Embryonic facial prominence (tissue), 1 donor: ENCODE measurements around the gene GPR146.

Experiments used
- DNase-seq: peaks from one replicate; pipeline ENCODE4 v3.0.0-alpha.2; 2016; ENCODE audit errors: extremely low spot score

GPR146 gene

DNA sequence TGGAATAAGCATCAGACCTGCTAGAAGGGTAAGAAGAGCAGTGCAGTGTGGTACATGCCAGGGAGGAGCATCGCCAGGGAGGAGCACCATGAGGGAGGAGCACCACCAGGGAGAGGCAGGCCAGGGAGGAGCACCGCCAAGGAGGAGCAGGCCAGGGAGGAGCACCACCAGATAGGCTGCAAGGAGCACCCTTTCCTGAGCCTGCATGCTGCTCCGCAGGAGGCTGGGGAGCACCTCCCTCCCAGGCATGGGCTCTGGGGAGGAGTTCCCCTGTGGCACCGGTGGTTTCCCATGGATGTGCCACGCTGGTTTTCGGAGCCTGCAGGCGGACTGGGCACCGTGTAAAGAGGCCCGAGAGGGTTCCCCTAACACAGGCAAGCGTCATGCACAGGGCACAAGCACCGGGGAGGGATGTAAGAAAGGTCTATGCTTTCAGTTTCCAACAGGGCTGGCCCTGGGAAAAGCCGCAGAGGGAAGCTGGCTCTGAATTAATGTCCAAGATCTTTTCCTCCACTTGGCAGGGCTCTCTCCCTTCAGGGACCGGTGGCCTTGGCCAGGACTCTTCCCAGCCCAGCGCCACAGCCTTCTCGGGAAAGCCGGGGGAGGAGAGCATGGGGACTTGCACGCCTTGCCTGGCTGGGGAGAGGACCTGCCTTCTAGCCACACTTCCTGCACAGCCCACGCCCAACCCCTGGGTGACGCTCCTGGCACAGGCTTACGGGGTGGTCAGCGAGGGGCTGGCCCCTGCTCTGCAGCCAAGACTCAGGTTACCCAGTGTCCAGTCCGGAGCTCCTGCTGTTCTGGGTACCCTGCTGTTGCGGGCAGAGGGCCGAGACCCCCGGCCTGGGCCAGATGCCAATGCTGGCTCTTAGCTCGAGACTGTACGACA, 32.1 kb downstream of the GPR146 start:
- no peak for DNase-seq

DNA sequence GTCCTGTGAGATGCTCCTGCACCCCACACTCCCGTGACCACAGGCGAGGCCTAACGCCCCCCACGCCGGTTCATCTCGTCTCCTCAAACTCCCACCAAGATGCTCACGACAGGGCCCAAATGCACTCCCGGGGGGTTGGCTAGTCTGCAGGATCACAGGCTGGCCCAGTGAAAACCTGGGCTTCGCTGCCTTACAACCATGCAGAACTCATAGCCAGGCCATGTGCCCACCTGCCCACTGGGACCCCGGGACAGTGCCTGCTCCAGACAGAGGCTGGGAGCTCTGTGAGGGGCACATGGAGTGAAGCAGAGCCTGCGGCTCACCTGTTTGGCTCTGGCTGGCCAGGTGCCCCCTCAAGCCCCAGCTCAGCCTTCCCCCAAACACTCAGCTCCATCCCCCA, 34.2 kb downstream of the GPR146 start:
- DNase-seq = no peak

DNA sequence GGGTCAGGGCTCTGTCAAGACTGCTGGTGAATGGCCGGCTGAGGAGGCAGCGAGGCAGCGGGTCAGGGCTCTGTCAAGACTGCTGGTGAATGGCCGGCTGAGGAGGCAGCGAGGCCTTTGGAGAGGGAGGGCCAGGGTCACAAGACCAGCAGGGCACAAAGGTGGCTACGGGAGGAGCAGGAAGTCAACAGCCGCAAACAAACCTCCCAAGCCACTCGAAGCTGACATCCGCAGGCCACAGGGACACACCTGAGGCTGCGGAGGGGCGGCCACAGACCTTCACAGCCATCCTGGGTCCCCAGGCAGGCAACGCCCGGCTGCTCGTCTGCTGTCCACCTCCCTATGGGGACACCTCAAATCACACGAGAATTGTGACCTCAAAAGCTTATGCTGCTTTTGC, 34.6 kb downstream of the GPR146 start:
- DNase-seq = no peak

DNA sequence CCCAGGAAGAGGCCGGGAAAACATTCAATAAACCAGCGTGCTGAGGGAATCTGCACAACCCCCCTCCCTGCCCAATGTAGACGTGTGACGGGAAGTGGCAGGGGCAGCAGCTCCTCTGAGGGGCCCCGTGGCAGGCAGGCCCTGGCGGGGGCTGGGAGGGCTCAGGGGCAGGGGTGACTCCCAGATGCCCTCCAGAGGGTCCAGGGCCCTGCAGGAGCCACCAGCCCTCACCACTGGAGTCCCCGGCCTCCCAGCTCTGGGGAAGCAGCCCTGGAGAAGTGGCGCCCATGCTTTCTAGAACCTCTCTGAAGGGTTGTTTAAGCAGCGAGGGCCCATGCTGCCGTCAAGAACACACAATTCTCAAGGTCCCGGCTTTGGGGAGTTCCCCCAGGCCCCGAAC, 35.2 kb downstream of the GPR146 start:
- DNase-seq = no peak

DNA sequence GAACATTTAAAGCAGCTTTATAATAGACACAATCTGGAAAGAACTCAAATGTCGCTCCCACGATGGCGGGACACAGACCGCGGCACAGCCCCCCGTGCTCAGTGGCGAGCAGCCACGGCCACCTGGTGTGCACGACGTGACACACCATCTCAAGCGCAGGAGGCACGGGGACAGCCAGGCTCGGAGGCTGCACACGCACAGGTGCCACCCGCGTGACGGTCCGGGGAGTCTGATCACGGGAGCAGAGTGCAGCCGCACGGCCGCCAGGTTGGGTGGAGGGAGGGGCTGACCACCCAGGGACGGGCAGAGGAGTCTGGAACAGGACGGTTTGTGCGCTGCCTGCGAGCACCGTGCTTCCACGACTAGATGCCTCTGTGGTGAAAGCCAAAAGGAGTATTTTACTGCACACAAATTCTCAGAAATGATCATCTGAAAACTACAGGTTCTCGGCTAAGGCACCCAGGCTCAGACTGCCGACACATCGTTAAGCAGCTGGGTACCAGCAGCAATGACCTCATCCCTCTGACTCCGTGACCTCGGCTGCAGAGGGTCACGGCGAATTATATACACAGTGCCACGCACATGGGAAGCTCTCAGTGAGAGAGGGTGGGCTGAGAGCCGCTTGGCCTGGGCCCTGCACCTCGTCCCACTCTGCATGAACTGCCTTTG, 36.0 kb downstream of the GPR146 start:
- no peak for DNase-seq

DNA sequence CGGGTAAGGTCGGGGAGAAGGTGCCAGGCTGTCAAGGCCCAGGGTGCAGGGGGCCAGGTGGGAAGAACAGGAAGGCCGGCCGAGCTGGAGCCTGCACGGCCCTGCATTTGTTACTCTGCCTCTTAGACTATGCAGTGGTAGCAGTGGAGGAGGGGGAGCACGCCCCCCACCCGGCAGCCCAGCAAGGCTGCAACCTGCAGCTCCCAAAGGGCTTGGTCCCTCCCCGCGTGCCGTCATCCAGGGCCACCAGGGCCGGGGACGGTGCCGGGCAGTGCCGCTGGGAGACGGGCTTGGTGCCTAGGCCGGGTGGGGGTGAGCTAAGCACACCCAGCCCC, 36.5 kb downstream of the GPR146 start:
- no peak for DNase-seq

DNA sequence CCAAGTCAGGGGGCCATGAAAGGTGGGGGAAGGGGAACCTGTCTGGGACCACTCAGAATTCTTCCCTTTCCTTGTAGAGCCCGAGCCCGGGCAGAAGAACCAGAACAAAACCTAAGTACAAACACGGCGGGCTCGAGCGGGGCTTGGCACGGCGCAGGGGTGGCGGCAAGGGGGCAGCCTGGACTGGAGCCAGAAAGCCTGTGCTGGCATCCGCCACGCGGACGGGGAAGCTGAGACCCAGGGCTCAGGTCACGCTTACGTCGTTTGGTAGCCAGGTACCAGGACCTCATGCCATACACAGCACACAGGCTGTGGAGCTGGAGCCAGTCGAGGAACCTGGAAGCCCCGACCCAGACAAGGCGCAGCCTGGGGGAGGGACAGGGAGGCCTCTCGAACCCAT, 37.0 kb downstream of the GPR146 start:
- no peak for DNase-seq

DNA sequence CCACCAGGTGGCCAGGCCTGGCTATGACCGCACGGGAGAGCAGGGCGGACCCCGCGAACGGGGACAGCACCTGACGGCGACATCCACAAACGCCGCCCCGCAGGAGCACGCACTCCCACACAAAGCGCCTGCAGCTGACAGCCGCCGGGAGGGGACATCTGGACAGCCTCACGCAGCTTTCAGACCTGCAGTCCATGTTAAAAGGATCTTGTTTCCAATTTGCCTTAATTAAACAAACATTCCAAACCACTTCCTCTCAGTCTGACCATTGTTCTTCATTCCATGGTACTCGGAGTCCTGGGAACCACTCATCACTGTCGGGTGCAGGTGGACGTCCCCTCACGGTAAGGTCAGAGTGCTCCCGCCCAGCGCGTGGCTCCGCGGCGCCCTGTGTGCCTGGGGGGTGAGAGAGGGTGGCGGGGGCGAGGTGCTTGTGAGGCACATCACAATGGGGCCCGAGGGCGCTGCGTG, 37.6 kb downstream of the GPR146 start:
- no peak for DNase-seq

DNA sequence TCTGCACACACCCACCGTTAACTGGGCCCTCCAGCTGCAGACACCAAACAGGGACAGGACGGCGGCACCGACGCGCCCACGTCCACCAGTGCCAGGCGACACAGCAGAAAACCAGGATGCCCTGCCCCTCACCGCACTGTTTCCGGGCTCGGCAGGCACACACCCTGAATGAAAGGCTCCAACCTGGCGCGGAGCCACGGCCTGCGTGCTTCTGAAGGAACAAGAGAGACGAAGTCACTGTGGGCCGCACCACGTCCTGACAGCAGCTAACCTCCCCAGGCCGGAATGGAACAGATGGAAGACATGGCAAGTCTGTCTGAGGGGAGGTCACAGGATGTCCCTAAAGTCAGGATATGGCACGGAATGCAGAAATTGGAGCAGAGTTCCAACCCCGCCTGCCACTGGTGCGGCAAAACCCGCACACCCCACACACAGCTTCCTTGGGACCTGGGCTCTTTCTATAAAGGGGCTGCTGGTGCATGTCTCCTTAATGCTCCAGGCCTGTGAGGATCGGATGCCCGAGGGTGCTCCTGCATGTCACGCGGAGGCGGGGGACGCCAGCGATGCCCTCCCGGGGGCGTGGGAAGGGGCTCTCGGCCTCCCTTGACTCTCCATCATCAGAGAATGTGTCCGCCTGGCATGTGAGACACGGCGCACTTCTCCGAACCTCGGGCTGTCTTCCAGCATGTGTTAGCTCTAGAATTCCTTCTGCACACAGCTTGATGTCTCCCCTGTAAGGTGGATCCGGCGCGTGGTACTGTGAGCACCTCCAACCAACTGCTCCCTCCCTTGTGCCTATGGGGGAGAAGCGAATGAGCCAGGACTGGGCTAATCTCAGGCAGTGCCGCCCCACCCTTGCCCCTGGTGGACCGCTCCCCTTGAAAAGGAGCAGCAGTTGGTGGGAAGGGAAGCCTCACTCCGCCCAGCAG, 39.6 kb downstream of the GPR146 start:
- no peak for DNase-seq

DNA sequence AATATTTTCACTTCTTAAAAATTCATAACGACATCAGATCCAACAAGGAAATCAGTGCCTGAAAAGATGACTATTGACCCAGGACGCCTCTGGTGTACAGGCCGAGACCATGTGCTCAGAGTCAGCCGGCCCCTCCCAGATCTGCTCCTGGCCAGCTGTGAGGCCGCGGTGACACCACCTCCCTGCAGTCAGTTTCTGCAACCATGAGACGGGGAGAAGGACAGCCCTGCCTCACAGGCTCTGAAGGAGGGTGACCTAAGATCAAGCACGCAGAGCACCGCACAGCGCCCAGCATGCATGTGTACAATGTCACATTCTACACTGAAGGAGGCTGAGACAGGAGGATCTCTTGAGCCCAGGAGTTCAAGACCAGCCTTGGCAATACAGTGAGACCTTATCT, 40.9 kb downstream of the GPR146 start:
- DNase-seq = no peak

DNA sequence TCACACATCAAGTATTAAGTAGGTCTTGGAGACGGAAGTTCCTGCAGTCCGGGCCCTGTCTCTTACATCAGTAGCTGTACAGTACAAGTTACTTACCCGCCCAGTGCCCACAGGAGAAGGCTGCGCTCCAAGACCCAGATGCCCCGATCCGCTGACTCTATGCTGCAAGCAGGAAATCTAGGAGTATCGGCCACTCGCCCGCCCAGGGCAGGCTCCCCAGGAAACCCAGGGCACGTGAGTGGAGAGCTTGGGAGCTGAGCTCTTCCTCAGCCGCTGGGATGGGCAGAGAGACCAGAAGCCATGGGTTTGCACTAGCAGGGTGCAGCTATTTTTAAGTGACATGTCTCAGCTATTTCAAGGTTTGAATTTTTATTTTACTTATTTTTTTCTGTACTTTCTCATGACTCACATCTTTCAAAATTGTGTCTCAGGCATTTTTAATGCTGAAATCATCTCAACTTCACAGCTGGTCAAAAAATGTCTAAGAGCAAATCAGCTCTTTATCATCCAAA, 41.6 kb downstream of the GPR146 start:
- DNase-seq = no peak

DNA sequence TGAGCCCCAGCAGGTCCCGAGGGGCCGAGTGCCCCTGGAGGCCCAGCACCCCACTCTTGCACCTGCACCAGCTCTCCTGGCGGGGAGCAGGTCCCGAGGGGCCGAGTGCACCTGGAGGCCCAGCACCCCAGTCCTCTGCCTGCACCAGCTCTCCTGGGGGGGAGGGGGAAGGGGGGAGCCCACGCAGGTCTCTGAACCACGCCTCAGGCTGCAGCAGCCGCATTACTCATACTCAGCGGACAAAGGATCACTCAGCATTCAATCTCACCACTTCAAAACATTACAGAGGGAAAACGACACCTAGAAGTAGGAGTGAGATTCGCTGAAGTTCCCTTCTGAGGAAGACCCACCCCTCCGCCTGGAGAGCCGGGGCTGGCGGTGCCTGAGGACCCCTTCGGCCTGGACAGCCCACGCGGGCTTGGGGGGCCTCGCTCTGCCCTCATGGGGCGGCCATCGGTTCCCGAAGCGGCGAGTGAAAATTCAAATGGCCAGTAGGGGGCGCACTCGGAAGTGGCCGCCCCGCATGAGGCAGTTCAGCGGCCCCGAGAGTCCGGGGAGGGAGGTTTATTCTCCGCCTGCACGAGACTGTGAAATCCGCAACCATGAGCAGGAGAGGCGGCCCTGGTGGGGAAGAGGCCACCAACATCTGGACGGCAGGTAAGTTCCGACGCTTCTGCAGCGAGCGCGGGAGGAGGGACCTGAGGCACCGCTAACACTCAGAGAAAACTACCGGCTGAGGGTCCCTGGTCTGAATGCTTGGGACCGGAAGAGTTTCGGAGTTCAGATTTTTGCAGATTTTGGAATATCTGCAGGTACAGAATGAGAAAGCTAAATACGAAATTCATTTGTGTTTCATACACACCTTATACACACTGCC, 42.5 kb downstream of the GPR146 start:
- DNase-seq = no peak

DNA sequence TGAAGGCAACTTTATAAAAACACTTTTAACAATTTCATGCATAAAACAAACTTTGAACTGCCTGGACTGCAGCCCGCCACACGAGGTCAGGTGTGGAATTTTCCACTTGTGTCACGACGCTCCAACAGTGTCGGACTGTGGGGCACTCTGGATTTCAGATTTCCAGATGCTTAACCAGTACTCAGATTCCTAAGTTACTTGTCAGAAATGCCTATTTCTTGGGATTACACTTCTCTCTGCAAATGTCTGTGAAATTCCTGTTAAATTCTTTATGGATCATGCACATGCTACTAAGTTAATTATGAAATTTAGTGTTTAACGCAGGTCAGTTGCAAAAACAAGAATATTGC, 43.1 kb downstream of the GPR146 start:
- DNase-seq = no peak

DNA sequence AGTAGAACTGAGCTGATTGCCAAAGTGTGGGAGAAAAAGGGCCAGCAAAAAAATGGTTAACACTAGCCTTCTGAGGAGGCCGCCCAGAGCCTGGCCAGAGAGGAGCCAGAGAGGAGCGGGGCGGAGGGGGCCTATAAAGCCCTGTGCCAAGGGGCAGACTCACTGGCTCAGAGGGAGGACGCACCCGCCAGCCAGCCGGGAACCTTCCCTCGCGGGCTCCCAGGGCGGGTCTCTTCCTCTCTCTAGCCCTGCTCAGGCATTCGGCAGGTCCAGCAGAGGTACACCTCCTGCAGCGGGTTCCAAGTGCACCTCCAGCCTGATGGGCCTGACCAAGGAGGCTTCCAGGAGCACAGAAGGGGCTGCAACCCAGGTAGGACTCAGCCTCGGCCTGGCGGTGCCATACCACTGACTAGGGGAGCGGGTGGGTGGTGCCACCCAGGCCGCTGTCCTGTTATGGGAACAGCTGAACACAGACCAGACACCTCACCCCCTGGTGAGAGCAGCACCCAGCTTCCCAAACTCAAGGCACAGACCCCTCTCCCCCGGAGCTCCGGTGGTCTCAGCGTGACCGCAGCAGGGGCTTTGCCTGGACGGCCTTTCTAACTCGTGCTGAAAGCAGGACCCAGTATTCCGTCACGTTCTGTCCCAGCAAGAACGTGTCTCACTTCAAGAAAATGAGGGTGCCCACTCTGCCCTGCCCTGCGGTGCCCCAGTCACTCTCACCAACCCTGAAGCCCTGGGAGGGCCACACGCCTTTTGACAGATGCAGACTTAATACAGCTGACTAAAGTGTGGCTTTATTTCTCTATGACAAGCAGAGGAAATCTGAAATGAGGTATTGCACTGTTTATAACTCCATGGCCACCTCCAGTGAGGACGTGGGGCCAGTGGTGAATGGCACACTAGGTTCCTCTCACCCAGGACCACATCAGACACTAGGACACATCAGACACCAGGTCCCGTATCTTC, 43.9 kb downstream of the GPR146 start, which contains the start of gene GPER1:
Gene GPER1 (plus strand): TSS at position 162 of the 969 bp plus-strand sequence. CDS start 3,616 bp downstream, outside the sequence.
- DNase-seq = no peak

DNA sequence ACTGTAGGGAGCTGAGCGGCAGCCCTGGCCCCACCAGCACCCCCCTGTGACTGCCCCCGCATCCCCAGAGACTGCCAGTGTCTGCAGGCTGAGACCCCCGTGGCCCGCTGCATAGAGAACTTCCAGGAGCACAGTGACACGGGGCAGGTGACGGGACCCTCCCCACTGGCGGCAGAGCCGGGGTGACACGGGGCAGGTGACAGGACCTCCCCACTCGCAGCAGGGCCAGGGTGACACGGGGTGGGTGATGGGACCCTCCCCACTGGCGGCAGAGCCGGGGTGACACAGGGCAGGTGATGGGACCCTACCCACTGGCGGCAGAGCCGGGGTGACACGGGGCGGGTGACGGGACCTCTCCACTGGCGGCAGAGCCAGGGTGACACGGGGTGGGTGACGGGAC, 45.9 kb downstream of the GPR146 start:
- DNase-seq = no peak

DNA sequence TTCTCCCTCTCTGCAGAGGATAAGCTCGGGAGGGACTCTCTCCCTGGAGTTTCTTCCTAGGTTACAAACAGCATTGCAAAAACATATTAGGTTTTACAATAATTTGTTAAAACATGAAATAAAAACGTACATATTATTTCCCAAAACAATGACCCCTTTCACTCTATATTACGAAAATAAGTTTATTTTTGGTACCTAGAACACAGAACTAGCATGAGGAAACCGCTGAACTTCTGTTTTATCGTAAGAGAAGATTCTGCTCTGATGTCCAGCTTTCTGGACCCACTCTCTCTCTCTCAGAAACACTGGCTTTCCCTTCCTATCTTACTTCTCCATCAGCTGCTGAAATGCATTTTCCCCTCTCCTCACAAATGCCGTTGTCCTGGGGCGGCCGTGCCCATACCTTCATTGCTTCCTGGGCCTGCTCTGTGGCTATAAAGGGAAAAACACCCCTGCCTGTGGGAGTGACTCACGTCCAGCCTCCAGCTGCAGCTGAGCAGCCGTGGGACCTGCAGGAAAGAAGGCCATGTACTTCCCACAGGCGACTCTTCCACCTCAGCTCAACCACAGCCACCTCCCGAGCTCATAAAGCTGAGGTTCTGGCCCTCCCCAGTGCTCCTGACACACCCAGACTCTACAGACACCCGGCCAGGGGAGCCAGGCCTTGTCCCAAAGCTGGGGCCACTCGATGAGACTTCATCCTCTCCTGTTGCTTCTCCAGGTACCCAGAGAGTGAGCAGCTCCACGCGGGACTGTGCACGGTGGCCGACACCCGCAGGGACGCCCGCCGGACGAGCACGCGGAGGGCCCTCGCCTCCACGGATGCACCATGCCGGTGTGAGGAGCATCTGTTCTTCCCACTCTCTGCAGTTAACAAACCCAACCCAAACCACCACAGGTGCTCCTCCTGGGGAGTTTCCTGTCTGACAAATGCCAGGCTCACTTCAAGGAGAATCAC, 46.6 kb downstream of the GPR146 start:
- no peak for DNase-seq

DNA sequence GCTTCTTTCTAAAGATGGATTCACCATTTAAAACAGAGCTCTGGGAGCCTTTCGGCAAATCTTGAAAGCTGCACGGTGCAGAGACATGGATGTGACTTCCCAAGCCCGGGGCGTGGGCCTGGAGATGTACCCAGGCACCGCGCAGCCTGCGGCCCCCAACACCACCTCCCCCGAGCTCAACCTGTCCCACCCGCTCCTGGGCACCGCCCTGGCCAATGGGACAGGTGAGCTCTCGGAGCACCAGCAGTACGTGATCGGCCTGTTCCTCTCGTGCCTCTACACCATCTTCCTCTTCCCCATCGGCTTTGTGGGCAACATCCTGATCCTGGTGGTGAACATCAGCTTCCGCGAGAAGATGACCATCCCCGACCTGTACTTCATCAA, 47.3 kb downstream of the GPR146 start:
- no peak for DNase-seq

DNA sequence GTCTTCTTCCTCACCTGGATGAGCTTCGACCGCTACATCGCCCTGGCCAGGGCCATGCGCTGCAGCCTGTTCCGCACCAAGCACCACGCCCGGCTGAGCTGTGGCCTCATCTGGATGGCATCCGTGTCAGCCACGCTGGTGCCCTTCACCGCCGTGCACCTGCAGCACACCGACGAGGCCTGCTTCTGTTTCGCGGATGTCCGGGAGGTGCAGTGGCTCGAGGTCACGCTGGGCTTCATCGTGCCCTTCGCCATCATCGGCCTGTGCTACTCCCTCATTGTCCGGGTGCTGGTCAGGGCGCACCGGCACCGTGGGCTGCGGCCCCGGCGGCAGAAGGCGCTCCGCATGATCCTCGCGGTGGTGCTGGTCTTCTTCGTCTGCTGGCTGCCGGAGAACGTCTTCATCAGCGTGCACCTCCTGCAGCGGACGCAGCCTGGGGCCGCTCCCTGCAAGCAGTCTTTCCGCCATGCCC, 47.9 kb downstream of the GPR146 start:
- no peak for DNase-seq
